Hepatocyte (in vitro differentiated cells): ENCODE data around the gene OPTC. TPM values are rescaled to one million over a fixed set of nuclear protein-coding genes. Genes with fewer than 3 reads are reported as not detected.

ENCODE experiments used
- DNase-seq: peaks from one replicate; pipeline ENCODE4 v3.0.0-alpha.2; 2016; ENCODE audit warnings: low spot score
- H2AFZ ChIP-seq: fragments of 200-600 bp; sonication (generic); 2 replicates; pipeline ENCODE4 v1.6.0; 2016; ENCODE audit warnings: antibody characterized with exemption, mild to moderate bottlenecking
- H3K27ac ChIP-seq: fragments of 200-600 bp; sonication (generic); 2 replicates; pipeline ENCODE4 v1.5.1; 2016; ENCODE audit warnings: mild to moderate bottlenecking
- H3K27me3 ChIP-seq: fragments of 200-600 bp; sonication (generic); 2 replicates; pipeline ENCODE4 v1.6.1; 2016
- H3K36me3 ChIP-seq: fragments of 200-600 bp; sonication (generic); replicated peaks from 2 replicates; pipeline ENCODE4 v1.5.1; 2016; ENCODE audit warnings: low read depth; ENCODE audit not compliant: insufficient read depth
- H3K4me1 ChIP-seq: fragments of 200-600 bp; sonication (generic); 2 replicates; pipeline ENCODE4 v1.5.1; 2016; ENCODE audit warnings: mild to moderate bottlenecking, moderate library complexity; ENCODE audit not compliant: insufficient read depth
- H3K4me2 ChIP-seq: fragments of 200-600 bp; sonication (generic); 2 replicates; pipeline ENCODE4 v1.6.0; 2016
- H3K4me3 ChIP-seq: fragments of 200-600 bp; sonication (generic); 2 replicates; pipeline ENCODE4 v1.5.1; 2016; ENCODE audit warnings: mild to moderate bottlenecking
- H3K79me2 ChIP-seq: fragments of 200-600 bp; sonication (generic); 2 replicates; pipeline ENCODE4 v1.6.0; 2017; ENCODE audit warnings: mild to moderate bottlenecking
- H3K9me2 ChIP-seq: fragments of 200-600 bp; sonication (generic); replicated peaks from 2 replicates; pipeline ENCODE4 v1.6.0; 2017; ENCODE audit warnings: mild to moderate bottlenecking; ENCODE audit not compliant: insufficient read depth
- H3K9me3 ChIP-seq: fragments of 200-600 bp; sonication (generic); 2 replicates; pipeline ENCODE4 v1.5.1; 2016; ENCODE audit warnings: low read depth, mild to moderate bottlenecking
- H4K20me1 ChIP-seq: fragments of 200-600 bp; sonication (generic); 2 replicates; pipeline ENCODE4 v1.6.0; 2016; ENCODE audit warnings: mild to moderate bottlenecking; ENCODE audit not compliant: insufficient read depth, poor library complexity, severe bottlenecking
- CTCF ChIP-seq: fragments of 200-600 bp; sonication (generic); IDR thresholded peaks from 2 replicates; pipeline ENCODE4 v1.5.1; 2016; ENCODE audit warnings: antibody characterized with exemption, mild to moderate bottlenecking; ENCODE audit not compliant: poor library complexity
- EZH2 ChIP-seq: fragments of 200-600 bp; sonication (generic); IDR thresholded peaks from 2 replicates; pipeline ENCODE4 v1.6.1; 2016; ENCODE audit warnings: antibody characterized with exemption, mild to moderate bottlenecking, borderline replicate concordance
- EZH2phosphoT487 ChIP-seq: fragments of 200-600 bp; sonication (generic); IDR thresholded peaks from one replicate; pipeline ENCODE4 v1.6.1; 2018; ENCODE audit warnings: antibody characterized with exemption, mild to moderate bottlenecking, low read depth, moderate library complexity; ENCODE audit not compliant: unreplicated experiment, severe bottlenecking
- WGBS: methylation state at CpG from one replicate; pipeline ENCODE4 v1.1.6; 2016; ENCODE audit warnings: low lambda C conversion rate; ENCODE audit errors: missing lambda C conversion rate; 5-methylcytosine and 5-hydroxymethylcytosine counted together
- polyA plus RNA-seq: library from polyadenylated mRNA; unstranded; fragments of >200 nt; fragmentation: Nextera tagmentation; extraction: Ambion mirVana; gene quantifications from 2 replicates; pipeline ENCODE4 v1.2.1, GENCODE V29; 2016
- total RNA-seq: library from RNA; depleted of rRNA; stranded (reverse); fragments of >200 nt; gene quantifications from 2 replicates; pipeline ENCODE4 v1.2.3, GENCODE V29; 2014

The OPTC gene
- total and polyA plus RNA-seq, 2 experiments from 2014 or later, result 0.28 TPM; not detected in 1

DNA sequence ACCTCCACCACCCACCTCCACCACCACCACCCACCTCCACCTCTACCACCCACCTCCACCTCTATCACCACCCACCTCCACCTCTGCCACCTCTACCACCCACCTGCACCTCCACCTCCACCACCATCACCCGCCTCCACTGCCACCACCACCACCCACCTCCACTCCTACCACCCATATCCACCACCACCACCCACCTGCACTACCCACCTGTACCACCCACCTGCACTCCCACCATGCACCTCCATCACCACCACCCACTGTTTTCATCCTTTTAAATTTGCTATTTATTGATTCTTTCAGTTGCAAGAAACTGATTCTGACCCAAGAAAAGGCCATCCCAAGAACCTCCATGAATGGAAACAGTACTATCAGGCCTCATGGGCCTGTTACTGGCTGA is 6.3 kb downstream of the OPTC start:
- Histone ChIP-seq H4K20me1 (no peaks in the 10 kb centered on the region), H3K4me1 (no peaks in the 10 kb centered on the region), H3K36me3 (no peaks in the 10 kb centered on the region), H3K4me2 (no peak overlapping the region), H3K4me3 (no peak overlapping the region), H3K27ac (no peak overlapping the region), H3K27me3 (no peaks in the 10 kb centered on the region), H3K9me2 (no peaks in the 10 kb centered on the region), H3K79me2 (no peaks in the 10 kb centered on the region), H2AFZ (no peak overlapping the region), H3K9me3 (no peaks in the 10 kb centered on the region)
- no peak for TF ChIP-seq EZH2phosphoT487
- no peak for TF ChIP-seq EZH2
- no peak for TF ChIP-seq CTCF
- DNase-seq, result no peak
- 100% methylated on average over 1 of the region's 1 CpG for whole genome bisulfite sequencing

DNA sequence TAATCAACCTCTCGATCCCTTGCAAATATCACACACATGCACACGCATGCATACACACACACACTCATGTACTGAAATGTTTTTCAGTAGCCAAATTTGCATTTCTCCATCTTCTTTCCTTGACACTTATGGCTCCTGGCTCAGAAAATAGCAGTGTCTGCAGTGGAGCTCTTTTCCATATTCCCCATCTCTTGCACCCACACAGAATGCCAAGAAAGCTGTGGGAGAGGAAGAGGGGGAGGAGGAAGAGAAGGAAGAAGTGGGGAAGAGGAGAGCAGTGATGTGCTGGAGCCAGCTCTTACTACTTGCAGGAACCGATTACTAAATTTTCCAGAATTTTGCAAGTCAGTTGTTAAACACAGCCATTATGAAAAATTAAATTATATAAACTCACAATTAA is 9.9 kb downstream of the OPTC start:
- H3K79me2 ChIP-seq, result no peaks in the 10 kb centered on the region
- H3K36me3 ChIP-seq, result no peaks in the 10 kb centered on the region
- H4K20me1 ChIP-seq, result no peaks in the 10 kb centered on the region
- H3K4me2 ChIP-seq, result no peak overlapping the region
- peaks cover 22% of the 10 kb centered on the region for H3K4me1 ChIP-seq
- WGBS, result 89% methylated on average over 3 of the region's 3 CpGs
- no peak overlapping the region for H2AFZ ChIP-seq
- no peak for DNase-seq
- TF ChIP-seq EZH2phosphoT487 (no peak), EZH2 (no peak), CTCF (no peak)
- no peaks in the 10 kb centered on the region for H3K9me3 ChIP-seq
- H3K9me2 ChIP-seq, result no peaks in the 10 kb centered on the region
- no peak overlapping the region for H3K27ac ChIP-seq
- no peak overlapping the region for H3K4me3 ChIP-seq
- H3K27me3 ChIP-seq, result no peaks in the 10 kb centered on the region

GRCh38 chr1:203504400-203505250 is 10.7 kb downstream of the OPTC start:
- TF ChIP-seq CTCF (peak; percentile 86), EZH2phosphoT487 (no peak), EZH2 (no peak)
- no peaks in the 10 kb centered on the region for H3K9me2 ChIP-seq
- H3K9me3 ChIP-seq, result no peaks in the 10 kb centered on the region
- no peaks in the 10 kb centered on the region for H4K20me1 ChIP-seq
- H3K79me2 ChIP-seq, result no peaks in the 10 kb centered on the region
- H3K27ac ChIP-seq, result no peak overlapping the region
- 40% methylated on average over 12 of the region's 12 CpGs for WGBS
- no peak overlapping the region for H2AFZ ChIP-seq
- H3K36me3 ChIP-seq, result no peaks in the 10 kb centered on the region
- H3K4me2 ChIP-seq, result no peak overlapping the region
- no peaks in the 10 kb centered on the region for H3K27me3 ChIP-seq
- peak; percentile 92 for DNase-seq
- H3K4me1 ChIP-seq, result peaks cover 23% of the 10 kb centered on the region
- H3K4me3 ChIP-seq, result no peak overlapping the region
